ENCODE data around the gene OR9A2.

DNA sequence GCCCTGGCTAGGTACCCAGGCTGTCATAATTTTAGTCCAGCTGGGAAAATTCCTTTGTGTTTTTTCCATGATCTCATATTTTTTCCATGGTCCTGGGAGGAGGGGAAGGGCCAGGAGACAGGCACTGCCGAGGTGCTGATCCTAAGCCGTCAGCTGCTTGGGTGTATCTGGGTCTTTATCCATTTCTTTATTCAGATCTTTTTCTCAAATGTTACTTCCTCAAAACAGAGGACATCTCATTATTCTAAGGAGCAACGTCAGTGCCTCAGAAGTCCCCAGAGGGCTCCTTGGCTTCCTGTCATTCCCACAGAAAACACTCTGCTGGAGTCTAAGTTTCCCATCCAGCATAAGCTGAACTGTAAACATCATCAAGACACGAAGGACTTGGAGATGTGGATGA, 22.4 kb upstream of the OR9A2 start:
- TF ChIP-seq, protein P1, sequence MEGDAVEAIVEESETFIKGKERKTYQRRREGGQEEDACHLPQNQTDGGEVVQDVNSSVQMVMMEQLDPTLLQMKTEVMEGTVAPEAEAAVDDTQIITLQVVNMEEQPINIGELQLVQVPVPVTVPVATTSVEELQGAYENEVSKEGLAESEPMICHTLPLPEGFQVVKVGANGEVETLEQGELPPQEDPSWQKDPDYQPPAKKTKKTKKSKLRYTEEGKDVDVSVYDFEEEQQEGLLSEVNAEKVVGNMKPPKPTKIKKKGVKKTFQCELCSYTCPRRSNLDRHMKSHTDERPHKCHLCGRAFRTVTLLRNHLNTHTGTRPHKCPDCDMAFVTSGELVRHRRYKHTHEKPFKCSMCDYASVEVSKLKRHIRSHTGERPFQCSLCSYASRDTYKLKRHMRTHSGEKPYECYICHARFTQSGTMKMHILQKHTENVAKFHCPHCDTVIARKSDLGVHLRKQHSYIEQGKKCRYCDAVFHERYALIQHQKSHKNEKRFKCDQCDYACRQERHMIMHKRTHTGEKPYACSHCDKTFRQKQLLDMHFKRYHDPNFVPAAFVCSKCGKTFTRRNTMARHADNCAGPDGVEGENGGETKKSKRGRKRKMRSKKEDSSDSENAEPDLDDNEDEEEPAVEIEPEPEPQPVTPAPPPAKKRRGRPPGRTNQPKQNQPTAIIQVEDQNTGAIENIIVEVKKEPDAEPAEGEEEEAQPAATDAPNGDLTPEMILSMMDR (IDR thresholded peaks at IDR 0.05): no peak
- no peak for TF ChIP-seq POLR2A (IDR thresholded peaks at IDR 0.05)
